Choroid plexus epithelial cell (primary cell): ENCODE data around the gene GSTCD.
"Not testable (repeated sequence)": the region's sequence is repeated elsewhere in the genome, so short reads cannot be mapped to it uniquely, and the experiment has no call there.

Experiments
- DNase-seq: peaks from one replicate; pipeline ENCODE4 v3.0.0-alpha.2; 2010; ENCODE audit warnings: low read depth
- H3K4me3 ChIP-seq: 2 replicates; pipeline ENCODE4 v1.5.1; 2011; ENCODE audit warnings: low read depth, mild to moderate bottlenecking, control low read depth, low read length, moderate library complexity
- TF ChIP-seq, protein P1 (sequence below): conservative IDR thresholded peaks from 2 replicates; pipeline ENCODE4 v1.5.1; 2011; ENCODE audit warnings: low read depth, mild to moderate bottlenecking, control low read depth, inconsistent platforms, low read length, moderate library complexity

GSTCD gene

DNA sequence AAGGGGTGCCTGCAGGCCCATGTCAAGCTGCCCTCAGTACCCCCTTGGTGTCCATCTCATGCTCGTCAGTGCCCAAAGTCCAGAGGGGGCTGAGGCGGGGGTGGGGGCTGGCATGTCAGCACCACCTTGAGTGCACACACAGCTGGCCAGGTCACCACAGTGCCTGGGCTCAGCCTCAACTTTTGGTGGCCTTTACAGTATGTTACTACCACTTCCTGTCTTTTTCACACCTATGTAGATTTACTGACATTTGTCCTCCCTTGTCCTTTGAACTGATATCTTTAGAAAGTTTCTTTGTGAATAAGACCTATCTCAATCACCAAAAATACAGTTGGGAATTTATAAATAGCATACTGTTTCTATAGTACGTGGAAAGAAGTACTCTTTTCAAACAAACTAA, 128.0 kb downstream of the GSTCD start:
- H3K4me3 ChIP-seq = no peak overlapping the region
- no peak for DNase-seq
- TF ChIP-seq, protein P1, sequence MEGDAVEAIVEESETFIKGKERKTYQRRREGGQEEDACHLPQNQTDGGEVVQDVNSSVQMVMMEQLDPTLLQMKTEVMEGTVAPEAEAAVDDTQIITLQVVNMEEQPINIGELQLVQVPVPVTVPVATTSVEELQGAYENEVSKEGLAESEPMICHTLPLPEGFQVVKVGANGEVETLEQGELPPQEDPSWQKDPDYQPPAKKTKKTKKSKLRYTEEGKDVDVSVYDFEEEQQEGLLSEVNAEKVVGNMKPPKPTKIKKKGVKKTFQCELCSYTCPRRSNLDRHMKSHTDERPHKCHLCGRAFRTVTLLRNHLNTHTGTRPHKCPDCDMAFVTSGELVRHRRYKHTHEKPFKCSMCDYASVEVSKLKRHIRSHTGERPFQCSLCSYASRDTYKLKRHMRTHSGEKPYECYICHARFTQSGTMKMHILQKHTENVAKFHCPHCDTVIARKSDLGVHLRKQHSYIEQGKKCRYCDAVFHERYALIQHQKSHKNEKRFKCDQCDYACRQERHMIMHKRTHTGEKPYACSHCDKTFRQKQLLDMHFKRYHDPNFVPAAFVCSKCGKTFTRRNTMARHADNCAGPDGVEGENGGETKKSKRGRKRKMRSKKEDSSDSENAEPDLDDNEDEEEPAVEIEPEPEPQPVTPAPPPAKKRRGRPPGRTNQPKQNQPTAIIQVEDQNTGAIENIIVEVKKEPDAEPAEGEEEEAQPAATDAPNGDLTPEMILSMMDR = no peak

DNA sequence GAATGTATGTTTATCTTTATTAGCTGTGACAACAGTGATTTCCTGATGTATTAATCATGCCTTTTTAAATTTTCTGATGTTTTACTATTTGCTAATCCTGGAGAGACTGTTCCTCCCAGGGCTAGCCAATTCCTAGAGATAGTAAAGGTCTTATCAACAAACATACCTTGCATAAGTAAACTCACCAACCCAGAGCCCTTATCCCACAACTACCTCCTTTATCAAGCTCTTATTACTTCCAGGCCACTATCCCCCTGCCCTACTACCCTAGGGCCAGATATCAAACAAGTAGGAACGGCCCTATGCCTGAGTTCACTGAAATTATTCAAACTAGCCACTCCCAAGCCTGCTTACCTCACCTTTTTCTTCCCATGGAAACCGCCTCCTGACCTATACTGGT, 128.5 kb downstream of the GSTCD start:
- TF ChIP-seq, protein P1 = no peak
- no peak overlapping the region for H3K4me3 ChIP-seq
- no peak for DNase-seq

DNA sequence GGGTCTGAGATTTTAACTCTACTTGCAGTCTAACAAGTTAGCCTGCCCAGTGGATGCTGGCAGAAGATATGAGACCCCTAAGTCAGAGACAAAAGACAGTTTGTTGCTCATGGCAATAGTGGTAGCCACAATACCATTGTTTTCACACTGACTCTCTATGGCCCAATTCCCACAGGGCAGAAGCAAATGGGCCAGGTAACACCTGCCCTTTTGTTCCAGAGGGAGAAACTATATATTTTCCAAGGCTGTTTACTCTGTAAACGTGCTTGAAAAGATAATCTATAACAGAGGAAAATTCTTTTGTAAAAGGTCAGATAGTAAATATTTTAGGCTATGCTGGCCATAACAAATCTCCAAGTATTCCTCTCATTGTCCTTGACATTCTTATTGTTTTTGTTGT, 129.5 kb downstream of the GSTCD start:
- TF ChIP-seq, protein P1 = no peak
- no peak for DNase-seq
- no peak overlapping the region for H3K4me3 ChIP-seq

DNA sequence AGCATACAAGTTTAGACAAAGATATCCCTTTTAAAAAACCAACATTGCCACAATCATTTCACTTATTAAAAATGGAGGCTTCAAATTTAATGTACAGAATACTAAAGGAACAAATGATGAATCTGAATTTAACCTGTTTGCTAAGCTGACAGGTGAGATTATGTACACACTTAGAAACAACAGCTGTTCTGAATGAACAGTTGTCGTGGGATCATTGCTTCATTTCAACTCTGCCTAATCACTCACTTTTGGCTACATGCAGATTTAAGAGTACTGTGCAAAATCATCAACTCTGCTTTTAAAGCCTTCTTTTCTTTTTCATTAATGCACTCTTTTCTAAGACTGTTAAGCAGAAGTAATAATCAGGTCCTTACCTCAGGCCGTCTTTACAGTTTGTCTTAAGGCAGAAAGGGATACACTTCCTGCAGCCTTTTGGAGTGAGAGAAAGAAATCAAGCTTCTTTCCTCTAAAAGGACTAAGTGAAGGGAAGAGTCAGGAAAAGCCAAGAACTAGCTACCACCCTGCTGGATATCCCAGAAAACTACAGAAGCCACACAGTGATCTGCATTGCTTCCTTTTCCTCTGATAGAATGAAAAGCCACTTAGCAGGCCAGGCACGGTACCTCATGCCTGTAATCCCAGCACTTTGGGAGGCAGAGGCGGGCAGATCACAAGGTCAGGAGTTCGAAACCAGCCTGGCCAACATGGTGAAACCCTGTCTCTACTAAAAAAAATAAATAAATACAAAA, 132.0 kb downstream of the GSTCD start:
- TF ChIP-seq, protein P1 = no peak
- no peak overlapping the region for H3K4me3 ChIP-seq
- DNase-seq = no peak

DNA sequence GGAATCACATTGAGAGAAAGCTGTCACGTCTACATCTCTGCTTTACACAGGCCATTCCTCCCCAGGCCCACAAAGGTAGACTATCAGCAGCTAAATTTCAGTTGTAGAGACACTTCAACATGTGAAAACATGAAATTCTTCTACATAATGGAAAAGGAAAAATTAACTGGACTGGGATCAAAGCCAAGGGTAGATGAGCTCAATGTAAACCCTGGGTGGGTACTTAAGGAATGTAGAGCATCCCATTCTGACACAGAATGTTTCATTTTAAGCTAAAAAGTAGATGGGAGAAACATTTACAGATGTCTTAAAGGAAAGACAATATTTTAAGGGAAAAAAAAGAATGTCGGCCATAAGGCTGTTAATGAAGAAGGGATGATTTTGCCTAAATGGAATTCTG, 135.4 kb downstream of the GSTCD start:
- peak; percentile 6 for DNase-seq
- TF ChIP-seq, protein P1 = no peak

DNA sequence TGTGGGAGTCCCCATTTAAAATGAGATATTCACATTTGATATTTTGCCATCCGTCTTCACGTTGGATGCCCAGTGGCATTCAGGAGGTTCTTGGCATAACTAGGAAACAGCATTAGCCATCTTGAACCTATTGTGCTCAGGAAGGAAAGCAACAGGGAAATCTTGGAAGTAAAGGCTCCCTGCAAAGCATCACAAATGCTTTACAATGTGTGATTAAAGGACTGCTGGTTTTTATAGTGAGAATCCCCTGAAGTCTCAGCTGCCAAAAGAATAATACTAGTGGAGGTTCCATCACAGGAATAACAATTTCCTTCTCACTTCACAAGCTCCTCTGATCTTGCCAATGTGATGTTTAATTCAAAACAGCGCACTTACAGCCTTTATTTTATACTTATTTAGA, 137.0 kb downstream of the GSTCD start:
- TF ChIP-seq, protein P1 = no peak
- DNase-seq = no peak
- no peak overlapping the region for H3K4me3 ChIP-seq

More for the DNA sequence above, 135.4 kb downstream of the GSTCD start:
- H3K4me3 ChIP-seq = no peak overlapping the region

DNA sequence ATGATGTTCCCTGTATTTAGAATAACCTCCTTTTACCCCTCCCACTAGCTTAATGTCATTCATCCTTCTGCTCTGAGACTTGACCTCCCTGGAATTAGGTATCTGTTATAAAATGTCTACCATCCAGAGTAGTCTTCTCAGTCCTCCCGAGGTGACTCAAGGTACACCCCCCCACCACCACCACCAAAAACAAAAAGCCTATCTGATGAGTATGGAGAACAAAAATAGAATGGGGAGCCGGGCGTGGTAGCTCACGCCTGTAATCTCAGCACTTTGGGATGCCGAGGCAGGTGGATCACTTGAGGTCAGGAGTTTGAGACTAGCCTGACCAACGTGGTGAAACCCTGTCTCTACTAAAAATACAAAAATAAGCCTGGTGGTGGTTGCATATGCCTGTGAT, 139.8 kb downstream of the GSTCD start:
- not testable (repeated sequence) for H3K4me3 ChIP-seq

More for the DNA sequence above, 139.8 kb downstream of the GSTCD start:
- DNase-seq = not testable (repeated sequence)
